SK-N-MC (cell line): ENCODE measurements around the gene TENT5C.

ENCODE experiments used
- EZH2 ChIP-seq: fragments of 200-600 bp; sonication (generic); IDR thresholded peaks from one replicate; pipeline ENCODE4 v1.6.1; 2017; ENCODE audit warnings: antibody characterized with exemption
- FOXP2 ChIP-seq: optimal IDR thresholded peaks from 2 replicates; pipeline ENCODE3; 2011; ENCODE audit warnings: mild to moderate bottlenecking, moderate library complexity; ENCODE audit not compliant: insufficient read depth; ENCODE audit errors: extremely low read length, control extremely low read depth
- POLR2AphosphoS5 ChIP-seq: IDR thresholded peaks from 2 replicates; pipeline ENCODE4 v1.6.1; 2012; ENCODE audit warnings: mild to moderate bottlenecking, low read depth, low read length, borderline replicate concordance

GRCh38 chr1:117586747-117587498, 18.9 kb upstream of the TENT5C start:
- TF ChIP-seq POLR2AphosphoS5 (no peak), EZH2 (no peak), FOXP2 (no peak)
